B cell (primary cell): ENCODE data around the gene CD93.

Experiments
- EZH2 ChIP-seq: IDR thresholded peaks from 2 replicates; pipeline ENCODE4 v1.6.1; 2012; ENCODE audit warnings: borderline replicate concordance, low read depth, mild to moderate bottlenecking, moderate library complexity, low read length; ENCODE audit not compliant: insufficient read depth, poor library complexity, severe bottlenecking
- TF ChIP-seq, protein P1 (sequence below): fragments of 200-600 bp; IDR thresholded peaks from one replicate; pipeline ENCODE4 v1.8.0; 2022; ENCODE audit warnings: antibody characterized with exemption, mild to moderate bottlenecking

GRCh38 chr20:23034721-23035671 is 51.1 kb downstream of the CD93 start, which contains the start of gene SSTR4:
- TF ChIP-seq, protein P1, sequence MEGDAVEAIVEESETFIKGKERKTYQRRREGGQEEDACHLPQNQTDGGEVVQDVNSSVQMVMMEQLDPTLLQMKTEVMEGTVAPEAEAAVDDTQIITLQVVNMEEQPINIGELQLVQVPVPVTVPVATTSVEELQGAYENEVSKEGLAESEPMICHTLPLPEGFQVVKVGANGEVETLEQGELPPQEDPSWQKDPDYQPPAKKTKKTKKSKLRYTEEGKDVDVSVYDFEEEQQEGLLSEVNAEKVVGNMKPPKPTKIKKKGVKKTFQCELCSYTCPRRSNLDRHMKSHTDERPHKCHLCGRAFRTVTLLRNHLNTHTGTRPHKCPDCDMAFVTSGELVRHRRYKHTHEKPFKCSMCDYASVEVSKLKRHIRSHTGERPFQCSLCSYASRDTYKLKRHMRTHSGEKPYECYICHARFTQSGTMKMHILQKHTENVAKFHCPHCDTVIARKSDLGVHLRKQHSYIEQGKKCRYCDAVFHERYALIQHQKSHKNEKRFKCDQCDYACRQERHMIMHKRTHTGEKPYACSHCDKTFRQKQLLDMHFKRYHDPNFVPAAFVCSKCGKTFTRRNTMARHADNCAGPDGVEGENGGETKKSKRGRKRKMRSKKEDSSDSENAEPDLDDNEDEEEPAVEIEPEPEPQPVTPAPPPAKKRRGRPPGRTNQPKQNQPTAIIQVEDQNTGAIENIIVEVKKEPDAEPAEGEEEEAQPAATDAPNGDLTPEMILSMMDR, result no peak
- TF ChIP-seq EZH2, result no peak
